GM18502 (cell line): ENCODE measurements around the gene TP53TG3E.
"Not testable (repeated sequence)": the region's sequence is repeated elsewhere in the genome, so short reads cannot be mapped to it uniquely, and the experiment has no call there.

Experiments used
- ATAC-seq: cut with Tn5 transposase; IDR thresholded peaks from one replicate; pipeline ENCODE4 v1.9.1; 2021; ENCODE audit warnings: mild to moderate bottlenecking; ENCODE audit not compliant: unreplicated experiment, poor library complexity

Gene TP53TG3E, protein sequence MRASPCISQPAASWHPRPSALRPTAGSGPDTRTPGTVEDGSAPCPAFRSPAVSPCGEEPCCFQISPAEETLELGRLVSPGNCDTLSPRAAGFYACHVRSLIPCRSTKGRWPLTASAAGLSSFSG

DNA sequence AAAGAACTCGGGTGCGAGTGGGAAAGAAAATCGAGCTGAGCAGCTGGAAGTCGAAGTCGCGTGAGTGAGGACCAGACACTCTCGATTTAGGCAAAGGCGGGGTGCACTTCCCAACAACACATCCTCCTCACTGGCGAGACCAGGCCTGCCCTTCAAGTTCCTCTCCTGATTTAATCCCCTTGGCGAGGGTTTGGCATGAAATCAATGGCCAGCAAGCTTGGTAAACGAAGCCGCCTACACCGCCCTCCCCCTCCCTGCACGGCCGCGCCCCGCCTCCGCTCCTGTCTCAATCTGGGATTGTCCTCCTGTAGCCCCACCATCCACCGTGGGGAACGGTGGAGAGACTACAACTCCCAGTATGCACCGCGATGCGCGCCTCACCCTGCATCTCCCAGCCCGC is at the start of gene TP53TG3E:
Gene TP53TG3E (plus strand): TSS at position 301 of the 400 bp plus-strand sequence. CDS start 68 bp downstream, at position 369.
- ATAC-seq = not testable (repeated sequence)

DNA sequence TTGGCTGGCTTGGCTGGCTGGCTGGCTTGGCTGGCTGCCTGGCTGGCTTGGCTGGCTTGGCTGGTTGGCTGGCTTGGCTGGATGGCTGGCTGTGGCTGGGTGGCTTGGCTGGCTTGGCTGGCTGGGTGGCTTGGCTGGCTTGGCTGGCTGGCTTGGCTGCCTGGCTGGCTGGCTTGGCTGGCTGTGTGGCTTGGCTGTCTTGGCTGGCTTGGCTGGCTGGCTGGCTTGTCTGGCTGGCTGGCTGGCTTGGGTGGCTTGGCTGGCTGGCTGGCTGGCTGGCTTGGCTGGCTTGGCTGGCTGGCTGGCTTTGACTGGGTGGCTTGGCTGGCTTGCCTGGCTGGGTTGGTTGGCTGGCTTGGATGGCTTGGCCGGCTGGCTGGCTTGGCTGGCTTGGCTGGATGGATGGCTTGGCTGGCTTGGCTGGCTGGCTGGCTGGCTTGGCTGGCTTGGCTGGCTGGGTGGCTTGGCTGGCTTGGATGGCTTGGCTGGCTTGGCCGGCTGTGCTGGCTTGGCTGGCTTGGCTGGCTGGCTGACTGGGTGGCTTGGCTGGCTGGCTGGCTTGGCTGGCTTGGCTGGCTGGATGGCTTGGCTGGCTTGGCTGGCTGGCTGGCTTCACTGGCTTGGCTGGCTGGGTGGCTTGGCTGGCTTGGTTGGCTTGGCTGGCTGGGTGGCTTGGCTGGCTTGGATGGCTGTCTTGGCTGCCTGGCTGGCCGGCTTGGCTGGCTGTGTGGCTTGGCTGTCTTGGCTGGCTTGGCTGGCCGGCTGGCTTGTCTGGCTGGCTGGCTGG is 32.3 kb downstream of the TP53TG3E start:
- ATAC-seq = not testable (repeated sequence)

DNA sequence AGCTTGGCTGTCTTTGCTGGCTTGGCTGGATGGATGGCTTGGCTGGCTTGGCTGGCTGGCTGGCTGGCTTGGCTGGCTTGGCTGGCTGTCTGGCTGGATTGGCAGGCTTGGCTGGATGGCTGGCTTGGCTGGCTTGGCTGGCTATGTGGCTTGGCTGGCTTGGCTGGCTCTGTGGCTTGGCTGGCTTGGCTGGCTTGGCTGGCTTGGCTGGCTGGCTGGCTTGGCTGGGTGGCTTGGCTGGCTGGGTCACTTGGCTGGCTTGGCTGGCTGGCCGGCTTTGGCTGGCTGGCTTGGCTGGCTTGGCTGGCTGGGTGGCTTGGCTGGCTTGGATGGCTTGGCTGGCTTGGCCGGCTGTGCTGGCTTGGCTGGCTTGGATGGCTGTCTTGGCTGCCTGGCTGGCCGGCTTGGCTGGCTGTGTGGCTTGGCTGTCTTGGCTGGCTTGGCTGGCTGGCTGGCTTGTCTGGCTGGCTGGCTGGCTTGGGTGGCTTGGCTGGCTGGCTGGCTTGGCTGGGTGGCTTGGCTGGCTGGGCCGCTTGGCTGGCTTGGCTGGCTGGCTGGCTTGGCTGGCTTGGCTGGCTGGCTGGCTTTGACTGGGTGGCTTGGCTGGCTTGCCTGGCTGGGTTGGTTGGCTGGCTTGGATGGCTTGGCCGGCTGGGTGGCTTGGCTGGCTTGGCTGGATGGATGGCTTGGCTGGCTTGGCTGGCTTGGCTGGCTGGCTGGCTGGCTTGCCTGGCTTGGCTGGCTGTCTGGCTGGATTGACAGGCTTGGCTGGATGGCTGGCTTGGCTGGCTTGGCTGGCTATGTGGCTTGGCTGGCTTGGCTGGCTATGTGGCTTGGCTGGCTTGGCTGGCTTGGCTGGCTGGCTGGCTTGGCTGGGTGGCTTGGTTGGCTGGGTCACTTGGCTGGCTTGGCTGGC is 33.8 kb downstream of the TP53TG3E start:
- not testable (repeated sequence) for ATAC-seq

DNA sequence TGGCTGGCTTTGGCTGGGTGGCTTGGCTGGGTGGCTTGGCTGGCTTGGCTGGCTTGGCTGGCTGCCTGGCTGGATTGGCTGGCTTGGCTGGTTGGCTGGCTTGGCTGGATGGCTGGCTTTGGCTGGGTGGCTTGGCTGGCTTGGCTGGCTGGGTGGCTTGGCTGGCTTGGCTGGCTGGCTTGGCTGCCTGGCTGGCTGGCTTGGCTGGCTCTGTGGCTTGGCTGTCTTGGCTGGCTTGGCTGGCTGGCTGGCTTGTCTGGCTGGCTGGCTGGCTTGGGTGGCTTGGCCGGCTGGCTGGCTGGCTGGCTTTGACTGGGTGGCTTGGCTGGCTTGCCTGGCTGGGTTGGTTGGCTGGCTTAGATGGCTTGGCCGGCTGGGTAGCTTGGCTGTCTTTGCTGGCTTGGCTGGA is 34.4 kb downstream of the TP53TG3E start:
- ATAC-seq = not testable (repeated sequence)

DNA sequence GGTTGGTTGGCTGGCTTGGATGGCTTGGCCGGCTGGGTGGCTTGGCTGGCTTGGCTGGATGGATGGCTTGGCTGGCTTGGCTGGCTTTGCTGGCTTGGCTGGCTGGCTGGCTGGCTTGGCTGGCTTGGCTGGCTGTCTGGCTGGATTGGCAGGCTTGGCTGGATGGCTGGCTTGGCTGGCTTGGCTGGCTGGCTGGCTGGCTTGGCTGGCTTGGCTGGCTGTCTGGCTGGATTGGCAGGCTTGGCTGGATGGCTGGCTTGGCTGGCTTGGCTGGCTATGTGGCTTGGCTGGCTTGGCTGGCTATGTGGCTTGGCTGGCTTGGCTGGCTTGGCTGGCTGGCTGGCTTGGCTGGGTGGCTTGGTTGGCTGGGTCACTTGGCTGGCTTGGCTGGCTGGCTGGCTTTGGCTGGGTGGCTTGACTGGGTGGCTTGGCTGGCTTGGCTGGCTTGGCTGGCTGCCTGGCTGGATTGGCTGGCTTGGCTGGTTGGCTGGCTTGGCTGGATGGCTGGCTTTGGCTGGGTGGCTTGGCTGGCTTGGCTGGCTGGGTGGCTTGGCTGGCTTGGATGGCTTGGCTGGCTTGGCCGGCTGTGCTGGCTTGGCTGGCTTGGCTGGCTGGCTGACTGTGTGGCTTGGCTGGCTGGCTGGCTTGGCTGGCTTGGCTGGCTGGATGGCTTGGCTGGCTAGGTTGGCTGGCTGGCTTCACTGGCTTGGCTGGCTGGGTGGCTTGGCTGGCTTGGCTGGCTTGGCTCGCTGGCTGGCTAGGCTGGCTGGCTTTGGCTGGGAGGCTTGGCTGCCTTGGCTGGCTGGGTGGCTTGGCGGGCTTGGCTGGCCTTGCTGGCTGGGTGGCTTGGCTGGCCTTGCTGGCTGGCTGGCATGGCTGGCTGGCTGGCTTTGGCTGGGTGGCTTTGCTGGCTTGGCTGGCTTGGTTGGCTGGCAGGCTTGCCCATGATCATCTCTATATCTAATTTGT is 35.3 kb downstream of the TP53TG3E start:
- not testable (repeated sequence) for ATAC-seq
